NCI-H2196 treated with DMSO at 0.1 percent for 48 hours (cell line): ENCODE measurements around the gene PTPRH.

Source experiments
- DNase-seq: peaks from one replicate; lab custom pipeline; 2025; ENCODE audit not compliant: unreplicated experiment; lab: John Stamatoyannopoulos, UW

Gene PTPRH

GRCh38 chr19:55208880-55209692 is at the start of gene PTPRH:
Gene PTPRH, minus strand, starts transcription at chr19:55209501. Its CDS starts 68 bp downstream, at chr19:55209433.
- peak; percentile 17 for DNase-seq

GRCh38 chr19:55258476-55258827 is 49.2 kb upstream of the PTPRH start:
- DNase-seq, result no peak

GRCh38 chr19:55257461-55258420 is 48.4 kb upstream of the PTPRH start:
- no peak for DNase-seq

GRCh38 chr19:55256562-55257460 is 47.5 kb upstream of the PTPRH start:
- DNase-seq, result no peak

- no peak for DNase-seq
Measured at GRCh38 chr19:55255618-55256423, 46.5 kb upstream of the PTPRH start.

- DNase-seq, result no peak
Measured at GRCh38 chr19:55254625-55254977, 45.3 kb upstream of the PTPRH start.

- peak; percentile 57 for DNase-seq
Measured at GRCh38 chr19:55253842-55254624, 44.7 kb upstream of the PTPRH start.

GRCh38 chr19:55252760-55253663 is 43.7 kb upstream of the PTPRH start:
- no peak for DNase-seq

- DNase-seq, result no peak
Measured at GRCh38 chr19:55251341-55252081, 42.2 kb upstream of the PTPRH start.

GRCh38 chr19:55250262-55251036 is 41.1 kb upstream of the PTPRH start:
- no peak for DNase-seq

GRCh38 chr19:55249841-55250240 is 40.5 kb upstream of the PTPRH start:
- no peak for DNase-seq

GRCh38 chr19:55248704-55249103 is 39.4 kb upstream of the PTPRH start:
- DNase-seq, result no peak

- no peak for DNase-seq
Measured at GRCh38 chr19:55248166-55248675, 38.9 kb upstream of the PTPRH start.

GRCh38 chr19:55247621-55248099 is 38.4 kb upstream of the PTPRH start:
- no peak for DNase-seq

- DNase-seq, result no peak
Measured at GRCh38 chr19:55246462-55247451, 37.5 kb upstream of the PTPRH start.
